ENCODE measurements around the gene DZIP3. TPM values are rescaled to one million over a fixed set of nuclear protein-coding genes. Genes with fewer than 3 reads are reported as not detected.
"Not testable (repeated sequence)": the region's sequence is repeated elsewhere in the genome, so short reads cannot be mapped to it uniquely, and the experiment has no call there.

The DZIP3 gene
- total RNA-seq, 1 donor from 2014 or later = 7.4 TPM

- H3K27me3 ChIP-seq = no peaks in the 10 kb centered on the region
- no peaks in the 10 kb centered on the region for H3K4me1 ChIP-seq
- H3K4me3 ChIP-seq = no peak overlapping the region
- H3K9me3 ChIP-seq = no peaks in the 10 kb centered on the region
- no peak for DNase-seq (ENCODE audit: extremely low spot score in 2 of 2)
- H3K36me3 ChIP-seq = no peaks in the 10 kb centered on the region
- H3K27ac ChIP-seq = no peak overlapping the region
- TF ChIP-seq POLR2A (IDR thresholded peaks at IDR 0.05) = no peak
- no peak for TF ChIP-seq CTCF (IDR thresholded peaks at IDR 0.05)
- TF ChIP-seq POLR2AphosphoS5 (IDR thresholded peaks at IDR 0.05; ENCODE audit: insufficient read depth in 1 of 2, low read depth in 1 of 2) = no peak
- intact Hi-C loops (cut with DNase I) = no loop called here
Observed at GRCh38 chr3:108605491-108605890, 16.0 kb downstream of the DZIP3 start.

DNA sequence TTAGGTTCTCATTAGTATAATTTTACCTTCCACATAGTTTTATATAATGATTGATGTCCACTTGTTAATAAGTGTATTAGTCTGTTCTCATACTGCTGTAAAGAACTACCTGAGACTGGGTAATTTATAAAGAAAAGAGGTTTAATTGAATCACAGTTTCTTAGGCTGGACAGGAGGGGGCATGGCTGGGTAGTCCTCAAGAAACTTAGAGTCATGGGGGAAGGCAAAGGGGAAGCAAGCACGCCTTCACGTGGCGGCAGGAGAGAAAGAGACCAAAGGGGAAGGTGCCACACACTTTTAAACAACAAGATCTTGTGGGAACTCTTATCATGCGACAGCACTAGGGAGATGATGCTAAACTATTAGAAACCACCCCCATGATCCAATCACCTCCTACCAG lies 19.2 kb downstream of the DZIP3 start:
- H3K4me3 ChIP-seq = no peak overlapping the region
- H3K9me3 ChIP-seq = no peaks in the 10 kb centered on the region
- no peaks in the 10 kb centered on the region for H3K4me1 ChIP-seq
- TF ChIP-seq POLR2AphosphoS5 (IDR thresholded peaks at IDR 0.05; ENCODE audit: insufficient read depth in 1 of 2, low read depth in 1 of 2) (no peak), CTCF (IDR thresholded peaks at IDR 0.05) (no peak), POLR2A (IDR thresholded peaks at IDR 0.05) (no peak)
- intact Hi-C loops (cut with DNase I) = no loop called here
- H3K27ac ChIP-seq = no peak overlapping the region
- DNase-seq (ENCODE audit: extremely low spot score in 2 of 2) = no peak
- H3K27me3 ChIP-seq = no peaks in the 10 kb centered on the region
- H3K36me3 ChIP-seq = no peaks in the 10 kb centered on the region

- TF ChIP-seq CTCF (IDR thresholded peaks at IDR 0.05) = no peak
- Histone ChIP-seq H3K36me3 (no peaks in the 10 kb centered on the region), H3K27me3 (no peaks in the 10 kb centered on the region), H3K4me3 (no peak overlapping the region), H3K4me1 (no peaks in the 10 kb centered on the region), H3K27ac (no peak overlapping the region), H3K9me3 (no peaks in the 10 kb centered on the region)
- intact Hi-C loops (cut with DNase I) = no loop called here
- no peak for DNase-seq (ENCODE audit: extremely low spot score in 2 of 2)
Observed at GRCh38 chr3:108610651-108611050, 21.1 kb downstream of the DZIP3 start.

DNA sequence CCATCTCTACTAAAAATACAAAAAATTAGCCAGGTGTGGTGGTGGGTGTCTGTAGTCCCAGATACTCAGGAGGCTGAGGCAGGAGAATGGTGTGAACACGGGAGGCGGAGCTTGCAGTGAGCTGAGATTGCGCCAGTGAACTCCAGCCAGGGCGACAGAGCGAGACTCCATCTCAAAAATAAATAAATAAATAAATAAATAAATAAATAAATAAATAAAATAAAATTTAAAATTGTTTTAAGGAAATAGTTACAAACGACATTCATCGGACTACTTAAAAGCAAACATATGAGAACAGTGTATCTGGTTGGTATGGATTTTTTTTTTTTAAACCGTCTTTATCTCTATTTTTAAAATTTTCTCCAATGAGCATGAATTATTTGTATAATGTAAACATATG lies 26.6 kb downstream of the DZIP3 start:
- DNase-seq (ENCODE audit: extremely low spot score in 2 of 2); H3K4me3 ChIP-seq; intact Hi-C loops (cut with DNase I); H3K27ac ChIP-seq; H3K36me3 ChIP-seq; H3K9me3 ChIP-seq; H3K27me3 ChIP-seq; H3K4me1 ChIP-seq: not testable (repeated sequence)

GRCh38 chr3:108620250-108620649 lies 30.7 kb downstream of the DZIP3 start:
- Histone ChIP-seq H3K27ac (no peak overlapping the region), H3K4me1 (no peaks in the 10 kb centered on the region), H3K36me3 (no peaks in the 10 kb centered on the region), H3K9me3 (no peaks in the 10 kb centered on the region), H3K4me3 (no peak overlapping the region), H3K27me3 (no peaks in the 10 kb centered on the region)
- TF ChIP-seq POLR2A (IDR thresholded peaks at IDR 0.05) (no peak), POLR2AphosphoS5 (IDR thresholded peaks at IDR 0.05; ENCODE audit: insufficient read depth in 1 of 2, low read depth in 1 of 2) (no peak), CTCF (IDR thresholded peaks at IDR 0.05) (no peak)
- intact Hi-C loops (cut with DNase I) = no loop called here
- no peak for DNase-seq (ENCODE audit: extremely low spot score in 2 of 2)

GRCh38 chr3:108623504-108623903 lies 34.0 kb downstream of the DZIP3 start:
- no peaks in the 10 kb centered on the region for H3K9me3 ChIP-seq
- no peak for DNase-seq (ENCODE audit: extremely low spot score in 2 of 2)
- H3K36me3 ChIP-seq = no peaks in the 10 kb centered on the region
- H3K27me3 ChIP-seq = no peaks in the 10 kb centered on the region
- H3K4me3 ChIP-seq = no peak overlapping the region
- no peaks in the 10 kb centered on the region for H3K4me1 ChIP-seq
- no peak overlapping the region for H3K27ac ChIP-seq
- no peak for TF ChIP-seq POLR2A (IDR thresholded peaks at IDR 0.05)
- no peak for TF ChIP-seq POLR2AphosphoS5 (IDR thresholded peaks at IDR 0.05; ENCODE audit: insufficient read depth in 1 of 2, low read depth in 1 of 2)
- no peak for TF ChIP-seq CTCF (IDR thresholded peaks at IDR 0.05)
- intact Hi-C loops (cut with DNase I) = no loop called here

Measured in vagina (tissue), 2 donors.